GM21390 (cell line): ENCODE measurements around the gene RETN.

Source experiments
- ATAC-seq: cut with Tn5 transposase; IDR thresholded peaks from one replicate; pipeline ENCODE4 v1.9.1; 2021; ENCODE audit not compliant: unreplicated experiment

RETN gene

DNA sequence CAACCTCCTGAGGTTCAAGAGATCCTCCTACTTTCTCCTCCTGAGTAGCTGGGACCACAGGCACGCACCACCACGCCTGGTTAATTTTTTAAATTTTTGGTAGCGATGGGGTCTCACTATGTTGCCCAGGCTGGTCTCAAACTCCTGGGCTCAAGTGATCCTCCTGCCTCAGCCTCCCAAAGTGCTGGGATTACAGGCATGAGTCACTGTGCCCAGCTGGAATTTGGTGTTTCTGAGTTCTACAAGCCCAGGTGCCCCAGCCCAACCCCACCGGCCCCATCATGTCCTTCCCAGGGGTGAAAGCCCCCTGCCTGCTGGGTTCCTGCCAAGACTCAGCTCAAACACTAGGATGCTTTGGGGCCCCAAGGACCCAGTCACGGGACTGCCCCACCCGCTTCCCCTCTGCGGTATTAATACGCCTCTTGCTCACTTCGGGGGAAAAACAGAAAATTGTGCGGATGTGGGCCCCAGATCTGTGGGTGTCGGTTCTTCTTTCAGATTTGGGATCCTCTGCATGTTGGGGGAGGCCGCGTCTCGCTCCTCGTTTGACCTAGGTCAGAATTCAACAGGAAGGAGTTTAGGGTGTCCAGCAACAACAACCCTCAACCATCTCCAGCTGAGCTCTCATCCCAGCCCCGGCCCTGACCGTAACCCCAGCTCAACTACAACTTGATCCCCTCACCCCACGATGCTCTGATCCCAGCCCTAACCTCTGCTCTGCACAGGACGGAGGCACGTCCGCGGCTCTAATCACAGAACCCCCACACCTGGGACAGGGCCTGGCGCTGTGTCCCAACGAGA is 36.7 kb downstream of the RETN start:
- ATAC-seq: peak; percentile 34

DNA sequence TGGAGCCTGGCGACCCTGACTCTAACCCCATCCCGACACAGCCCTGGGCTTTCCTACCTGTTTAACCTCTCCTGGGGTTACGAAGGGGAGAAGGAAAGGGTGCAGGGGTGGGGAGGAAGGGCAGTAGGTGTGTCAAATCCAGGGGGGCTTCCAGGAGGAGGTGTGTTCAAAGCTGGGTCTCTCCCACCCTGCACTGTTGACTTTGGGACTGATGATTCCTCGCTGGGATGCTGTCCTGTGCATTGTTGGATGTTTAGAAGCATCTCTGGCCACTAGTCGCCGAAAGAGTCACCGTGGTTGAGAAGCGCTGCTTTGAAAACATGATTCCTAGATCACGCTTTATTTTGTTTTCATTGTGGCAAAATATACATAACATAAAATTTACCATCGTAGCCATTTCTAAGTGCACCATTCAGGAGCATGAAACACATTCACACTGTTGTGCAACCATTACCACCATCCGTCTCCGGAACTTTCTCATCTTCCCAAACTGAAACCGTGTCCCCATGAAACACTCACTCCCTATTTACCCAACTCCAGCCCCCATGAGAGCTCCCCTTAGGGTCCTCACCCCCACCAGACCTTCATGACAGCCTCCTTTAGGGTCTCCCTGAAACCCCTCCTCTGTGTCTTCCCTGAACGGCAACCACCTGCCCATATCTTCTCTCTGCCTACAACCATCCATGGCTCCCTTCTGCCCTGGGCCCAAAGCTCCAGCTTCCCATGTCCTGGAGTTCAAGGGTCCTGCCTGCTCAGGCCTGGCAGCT is 37.5 kb downstream of the RETN start:
- ATAC-seq: no peak

DNA sequence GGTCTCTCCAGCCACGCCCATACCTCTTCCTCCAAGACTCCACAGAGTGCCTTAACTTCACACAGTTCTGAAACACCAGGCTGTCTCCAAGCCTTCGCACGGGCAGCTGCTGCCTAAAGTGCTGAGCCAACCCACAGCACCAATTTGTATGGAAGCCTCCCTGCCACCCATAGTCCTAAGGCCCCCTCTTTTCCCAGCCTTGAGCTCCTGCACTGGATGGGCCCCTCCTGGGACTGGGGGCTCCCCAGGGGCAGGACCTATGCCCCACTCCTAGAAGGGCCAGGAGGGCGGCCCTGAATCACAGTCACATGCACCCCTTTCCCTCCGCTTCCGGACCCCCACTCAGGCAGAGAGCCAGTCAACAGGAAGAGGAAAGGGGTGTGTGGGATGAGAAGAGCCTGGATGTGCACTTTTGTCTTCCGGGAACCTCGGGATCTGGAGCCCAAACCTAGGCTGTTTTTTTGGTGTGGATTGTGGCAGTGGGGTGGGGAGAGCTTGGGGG is 38.2 kb downstream of the RETN start:
- no peak for ATAC-seq

DNA sequence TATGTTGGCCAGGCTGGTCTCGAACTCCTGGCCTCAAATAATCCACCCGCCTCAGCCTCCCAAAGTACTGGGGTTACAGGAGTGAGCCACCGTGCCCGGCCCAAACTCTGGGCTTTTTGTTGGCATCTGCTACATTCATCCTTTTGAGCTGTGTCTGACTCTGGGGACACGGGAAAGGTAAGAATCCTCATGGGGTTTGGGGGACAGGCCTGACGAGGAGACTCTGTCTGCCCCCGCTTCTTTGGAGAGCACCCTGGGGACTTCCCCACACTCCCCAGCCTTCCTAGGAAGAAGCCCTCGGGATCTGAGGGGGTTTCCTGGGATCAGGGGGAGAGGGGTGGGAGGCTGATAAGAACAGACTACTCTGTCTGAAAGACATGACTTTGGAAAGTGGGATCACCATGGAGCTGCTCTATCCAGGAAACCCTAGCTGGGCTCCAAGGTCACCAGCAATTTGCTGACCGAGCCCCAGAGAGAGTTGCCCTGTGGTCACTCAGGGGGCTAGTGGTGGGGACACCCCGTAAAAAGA is 41.1 kb downstream of the RETN start:
- ATAC-seq: no peak

DNA sequence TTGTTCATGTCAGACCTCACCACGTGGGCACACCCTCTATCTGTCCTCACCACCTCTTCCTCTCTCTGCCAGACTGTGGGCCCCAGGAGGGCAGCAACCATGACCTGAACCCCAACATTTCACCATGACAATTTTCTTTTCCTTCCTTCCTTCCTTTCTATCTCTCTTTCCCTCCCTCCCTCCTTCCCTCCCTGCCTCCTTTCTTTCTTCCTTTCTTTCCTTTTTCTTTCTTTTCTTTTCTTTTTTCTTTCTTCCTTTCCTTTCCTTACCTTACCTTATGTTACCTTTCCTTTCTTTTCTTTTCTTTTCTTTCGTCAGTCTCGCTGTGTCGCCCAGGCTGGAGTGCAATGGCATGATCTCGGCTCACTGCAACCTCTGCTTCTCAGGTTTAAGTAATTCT is 41.8 kb downstream of the RETN start:
- no peak for ATAC-seq

DNA sequence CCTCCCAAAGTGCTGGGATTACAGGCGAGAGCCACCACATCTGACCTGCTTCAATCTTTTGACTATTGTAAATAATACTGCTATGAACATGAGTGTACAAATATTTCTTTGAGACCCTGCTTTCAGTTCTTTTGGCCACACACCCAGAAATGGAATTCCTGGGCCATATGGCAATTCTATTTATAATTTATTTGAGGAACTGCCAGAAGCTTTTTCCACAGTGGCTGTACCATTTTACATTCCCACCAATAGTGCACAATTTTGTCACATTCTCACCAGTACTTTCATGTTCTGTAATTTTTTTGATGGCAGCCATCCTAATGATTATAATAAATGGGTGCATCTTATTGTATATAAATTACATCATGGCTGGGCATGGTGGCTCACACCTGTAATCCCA is 46.8 kb downstream of the RETN start:
- ATAC-seq: no peak

DNA sequence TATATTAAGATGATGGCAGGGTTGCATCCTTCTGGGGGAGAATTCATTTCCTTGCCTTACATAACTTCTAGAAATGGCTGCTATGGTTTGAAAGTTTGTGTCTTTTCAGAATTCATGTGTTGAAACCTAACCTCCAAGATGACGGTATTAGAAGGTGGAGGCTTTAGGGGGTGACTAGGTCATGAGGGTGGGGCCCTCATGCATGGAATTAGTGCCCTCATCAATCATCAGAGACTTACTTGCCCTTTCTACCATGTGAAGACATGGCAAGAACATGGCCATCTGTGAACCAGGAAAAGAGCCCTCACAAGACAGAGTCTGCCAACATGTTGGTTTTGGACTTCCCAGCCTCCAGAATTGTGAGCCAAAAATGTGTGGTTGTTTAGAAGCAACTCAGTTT is 47.9 kb downstream of the RETN start:
- ATAC-seq: no peak

DNA sequence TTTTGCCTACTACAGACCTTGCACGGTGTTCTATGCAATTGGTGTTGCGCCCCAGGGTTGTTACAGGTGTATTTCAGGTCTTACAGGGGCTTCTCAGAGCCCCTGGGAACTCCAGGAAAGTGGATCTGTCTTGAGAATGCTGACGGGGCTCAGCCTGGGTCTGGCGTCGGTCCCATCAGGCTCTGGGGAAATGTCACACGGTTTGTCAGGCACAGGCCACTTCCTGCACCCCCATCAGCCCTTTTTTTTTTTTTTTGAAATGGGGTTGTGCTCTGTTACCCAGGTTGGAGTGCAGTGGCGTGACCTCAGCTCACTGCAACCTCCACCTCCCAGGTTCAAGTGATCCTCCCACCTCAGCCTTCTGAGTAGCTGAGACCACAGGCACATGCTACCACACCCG is 49.8 kb downstream of the RETN start:
- ATAC-seq: no peak
